GM20000 (cell line): ENCODE measurements around the gene PKN1.
A peak's percentile ranks its signal among the peaks of the same experiment; 100 is the strongest.
"Not testable (repeated sequence)": the region's sequence is repeated elsewhere in the genome, so short reads cannot be mapped to it uniquely, and the experiment has no call there.

Experiments used
- DNase-seq: peaks from one replicate; pipeline ENCODE4 v3.0.0; 2012; ENCODE audit warnings: low spot score
- TF ChIP-seq, protein P1 (sequence below): IDR thresholded peaks from 2 replicates; pipeline ENCODE4 v1.5.1; 2012; ENCODE audit warnings: mild to moderate bottlenecking, control low read depth; ENCODE audit errors: extremely low read depth, missing control alignments

PKN1 gene

GRCh38 chr19:14502334-14503092 lies 69.4 kb downstream of the PKN1 start:
- DNase-seq = no peak
- TF ChIP-seq, protein P1, sequence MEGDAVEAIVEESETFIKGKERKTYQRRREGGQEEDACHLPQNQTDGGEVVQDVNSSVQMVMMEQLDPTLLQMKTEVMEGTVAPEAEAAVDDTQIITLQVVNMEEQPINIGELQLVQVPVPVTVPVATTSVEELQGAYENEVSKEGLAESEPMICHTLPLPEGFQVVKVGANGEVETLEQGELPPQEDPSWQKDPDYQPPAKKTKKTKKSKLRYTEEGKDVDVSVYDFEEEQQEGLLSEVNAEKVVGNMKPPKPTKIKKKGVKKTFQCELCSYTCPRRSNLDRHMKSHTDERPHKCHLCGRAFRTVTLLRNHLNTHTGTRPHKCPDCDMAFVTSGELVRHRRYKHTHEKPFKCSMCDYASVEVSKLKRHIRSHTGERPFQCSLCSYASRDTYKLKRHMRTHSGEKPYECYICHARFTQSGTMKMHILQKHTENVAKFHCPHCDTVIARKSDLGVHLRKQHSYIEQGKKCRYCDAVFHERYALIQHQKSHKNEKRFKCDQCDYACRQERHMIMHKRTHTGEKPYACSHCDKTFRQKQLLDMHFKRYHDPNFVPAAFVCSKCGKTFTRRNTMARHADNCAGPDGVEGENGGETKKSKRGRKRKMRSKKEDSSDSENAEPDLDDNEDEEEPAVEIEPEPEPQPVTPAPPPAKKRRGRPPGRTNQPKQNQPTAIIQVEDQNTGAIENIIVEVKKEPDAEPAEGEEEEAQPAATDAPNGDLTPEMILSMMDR = no peak

DNA sequence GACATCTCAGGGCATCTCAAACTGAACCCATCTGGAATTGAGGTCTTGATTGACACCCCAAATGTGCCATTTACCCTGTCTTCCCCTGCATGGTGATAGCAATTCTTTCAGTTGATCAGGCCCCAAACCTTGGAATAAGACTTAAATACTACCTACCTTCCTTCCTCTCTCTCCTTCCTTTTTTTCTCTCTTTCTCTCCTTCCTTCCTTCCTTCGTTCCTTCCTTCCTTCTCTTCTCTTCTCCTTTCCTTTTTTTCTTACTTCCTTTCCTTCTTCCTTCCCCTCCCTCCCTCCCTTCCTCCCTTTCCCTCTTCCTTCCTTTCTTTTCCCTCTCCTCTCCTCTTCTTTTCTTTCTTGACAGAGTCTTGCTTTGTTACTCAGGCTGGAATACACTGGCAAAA lies 70.2 kb downstream of the PKN1 start:
- TF ChIP-seq, protein P1 = no peak
- DNase-seq = no peak

- not testable (repeated sequence) for DNase-seq
These were observed 71.5 kb downstream of the PKN1 start for GRCh38 chr19:14504575-14504974.

DNA sequence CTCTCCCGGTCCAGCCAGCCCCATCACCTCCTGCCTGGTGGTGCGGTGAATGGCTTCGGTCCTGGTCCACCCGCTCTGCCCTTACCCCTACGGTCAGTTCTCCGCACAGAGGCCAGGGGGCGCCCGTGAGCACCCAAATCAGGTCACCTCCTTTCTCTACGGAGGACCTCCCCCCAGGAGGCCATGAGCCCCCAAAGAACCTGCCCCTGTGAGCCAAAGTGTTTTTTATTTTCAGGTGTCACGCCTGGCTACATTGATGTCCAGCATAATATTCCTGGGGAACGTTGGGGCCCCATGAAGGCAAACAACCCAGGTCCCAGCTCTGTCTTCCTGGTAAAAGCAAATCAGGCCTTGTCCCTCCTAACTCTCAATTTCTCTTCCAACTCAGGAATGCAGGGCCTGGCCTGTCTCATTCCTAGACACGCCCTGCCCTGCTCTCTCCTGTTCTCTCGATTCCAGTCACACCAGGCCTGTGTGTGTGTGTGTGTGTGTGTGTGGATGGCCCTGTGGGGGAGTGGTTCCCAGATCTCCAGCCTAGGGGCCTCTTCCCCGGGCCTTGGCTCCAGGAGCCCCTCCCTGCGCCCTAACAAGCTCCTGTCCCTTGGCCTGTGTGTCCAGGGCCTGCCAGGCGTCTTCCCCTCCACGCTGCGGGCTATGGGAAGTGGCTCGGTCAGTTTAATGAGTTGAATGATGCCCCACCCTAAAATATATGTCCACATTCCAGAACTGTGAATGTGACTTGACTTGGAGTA lies 72.6 kb downstream of the PKN1 start:
- TF ChIP-seq, protein P1 = peak; percentile 57
- peak; percentile 85 for DNase-seq

DNA sequence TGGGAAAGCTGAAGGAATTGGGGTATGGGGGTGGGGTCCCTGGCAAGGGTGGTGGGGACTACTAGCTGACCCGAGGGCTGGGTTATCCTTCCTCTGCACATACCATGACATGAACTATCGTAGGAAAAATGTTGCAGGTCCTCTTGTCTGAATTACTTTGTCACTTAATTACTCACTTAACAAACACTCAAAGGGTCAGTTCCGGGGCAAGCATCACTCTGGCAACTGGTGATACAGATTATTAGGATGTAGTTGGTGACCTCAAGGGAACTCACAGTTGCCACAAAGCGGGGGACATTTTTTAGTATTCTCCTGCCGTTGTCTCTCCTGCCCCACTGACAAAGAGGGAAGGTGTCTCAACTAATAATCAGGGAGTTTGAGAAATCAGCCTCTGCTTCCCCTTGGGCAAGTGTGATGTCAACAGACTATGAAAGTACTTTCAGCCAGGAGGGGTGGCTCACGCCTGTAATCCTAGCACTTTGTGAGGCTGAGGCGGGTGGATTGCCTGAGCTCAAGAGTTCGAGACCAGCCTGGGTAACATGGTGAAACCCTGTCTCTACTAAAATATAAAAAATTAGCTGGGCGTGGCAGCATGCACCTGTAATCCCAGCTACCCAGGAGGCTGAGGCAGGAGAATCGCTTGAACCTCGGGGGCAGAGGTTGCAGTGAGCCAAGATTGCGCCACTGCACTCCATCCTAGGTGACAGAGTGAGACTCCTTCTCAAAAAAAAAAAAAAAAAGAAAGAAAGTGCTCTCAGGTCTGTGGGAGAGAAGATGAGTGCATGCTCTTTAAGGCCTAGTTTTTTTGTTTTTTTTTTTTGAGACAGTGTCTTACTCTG lies 74.8 kb downstream of the PKN1 start:
- DNase-seq = no peak
- TF ChIP-seq, protein P1 = no peak

GRCh38 chr19:14510311-14511228 lies 77.5 kb downstream of the PKN1 start:
- no peak for DNase-seq
- TF ChIP-seq, protein P1 = no peak

DNA sequence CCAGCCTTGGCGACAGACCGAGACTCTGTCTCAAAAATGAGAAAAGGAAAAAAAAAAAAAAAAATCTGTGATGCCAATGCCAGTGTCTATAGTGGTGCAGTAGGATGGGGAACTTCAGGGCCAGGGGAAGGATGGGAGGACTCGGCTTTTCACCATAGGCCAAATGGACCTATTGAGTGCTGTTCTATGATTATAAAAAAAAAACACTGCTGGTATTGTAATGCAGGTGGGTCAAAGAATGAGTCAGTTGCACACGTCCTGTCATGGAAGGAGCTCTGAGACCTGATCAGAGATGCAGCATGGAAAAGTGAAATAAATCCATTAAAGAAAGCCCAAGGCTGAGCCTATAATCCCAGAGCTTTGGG lies 78.1 kb downstream of the PKN1 start:
- TF ChIP-seq, protein P1 = no peak
- no peak for DNase-seq
